ENCODE measurements around the gene EXOSC7.

- TF ChIP-seq ZNF609 (CRISPR knock-in tag; IDR thresholded peaks at IDR 0.05; ENCODE audit: borderline replicate concordance) = no peak
- TF ChIP-seq BCOR (IDR thresholded peaks at IDR 0.05) = no peak
- TF ChIP-seq KLF10 (CRISPR knock-in tag; IDR thresholded peaks at IDR 0.05) = no peak
- TF ChIP-seq CTCF (IDR thresholded peaks at IDR 0.05 in 2 of 3, conservative IDR thresholded peaks at IDR 0.05 in 1 of 3; ENCODE audit: insufficient read depth in 2 of 3, low read depth in 1 of 3, low read length in 3 of 3) = no peak
- TF ChIP-seq MAX (CRISPR knock-in tag; IDR thresholded peaks at IDR 0.05) = no peak
- no peak for TF ChIP-seq KLF16 (IDR thresholded peaks at IDR 0.05)
- no peak for TF ChIP-seq ILK (tag; IDR thresholded peaks at IDR 0.05; ENCODE audit: borderline replicate concordance, low read depth)
- TF ChIP-seq FOXA3 (CRISPR knock-in tag; conservative IDR thresholded peaks at IDR 0.05 in 1 of 2, IDR thresholded peaks at IDR 0.05 in 1 of 2) = no peak
- TF ChIP-seq RNF2 (IDR thresholded peaks at IDR 0.05) = no peak
- TF ChIP-seq MXI1 (IDR thresholded peaks at IDR 0.05; ENCODE audit: low read depth, low read length) = no peak
Observed at GRCh38 chr3:45010811-45011333, 34.8 kb downstream of the EXOSC7 start.

Data from K562 (cell line).